Measurements from ENCODE around the gene ZNF541. TPM values are rescaled to one million over a fixed set of nuclear protein-coding genes. Genes with fewer than 3 reads are reported as not detected.

ZNF541 gene
- polyA plus RNA-seq, 3 donors: not detected

DNA sequence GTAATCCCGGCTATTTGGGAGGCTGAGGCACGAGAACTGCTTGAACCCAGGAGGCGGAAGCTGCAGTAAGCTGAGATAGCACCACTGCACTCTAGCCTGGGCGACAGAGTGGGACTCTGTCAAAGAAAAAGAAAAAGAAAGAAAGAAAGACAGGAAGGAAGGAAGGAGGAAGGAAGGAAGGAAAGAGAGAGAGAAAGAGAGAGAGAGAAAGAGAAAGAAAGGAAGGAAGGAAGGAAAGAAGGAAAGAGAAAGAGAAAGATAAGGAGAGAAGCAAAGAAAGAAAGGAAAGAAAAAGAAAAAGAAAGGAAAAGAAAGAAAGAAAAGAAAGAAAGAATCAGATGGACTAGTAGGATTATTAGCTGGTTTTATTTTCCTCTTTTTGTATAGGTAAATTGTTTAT is 22.8 kb downstream of the ZNF541 start:
- Mint-ChIP-seq H3K36me3 (no peaks in the 10 kb centered on the region), H3K27ac (peak overlapping the region in 1 of 7 donors; percentile 40), H3K27me3 (ENCODE audit: low read depth in 3 of 3) (peaks cover 30 to 36% (median 35%) of the 10 kb centered on the region in 3 donors), H3K4me1 (no peaks in the 10 kb centered on the region), H3K9me3 (peaks cover 0 to 3% (median 0%) of the 10 kb centered on the region in 7 donors), H3K4me3 (peak overlapping the region in 1 of 2 donors; percentile 49)
- Histone ChIP-seq H3K27me3 (ENCODE audit: control insufficient read depth in 2 of 2, insufficient read depth in 2 of 2, low read length in 2 of 2) (peaks cover 0 to 17% of the 10 kb centered on the region in 2 donors), H3K9ac (ENCODE audit: insufficient read depth, low read length, poor library complexity, severe bottlenecking) (no peak overlapping the region), H3K79me2 (ENCODE audit: insufficient read depth, low read length) (no peaks in the 10 kb centered on the region), H4K20me1 (ENCODE audit: insufficient read depth, low read length) (no peaks in the 10 kb centered on the region), H3K27ac (ENCODE audit: low read depth in 1 of 2, low read length in 2 of 2) (no peak overlapping the region), H3K9me3 (replicated peaks in 1 of 2; ENCODE audit: control insufficient read depth in 1 of 2, insufficient read depth in 1 of 2, low read length in 2 of 2) (no peaks in the 10 kb centered on the region), H3K4me3 (replicated peaks in 1 of 3; ENCODE audit: low read depth in 2 of 3, low read length in 3 of 3) (no peak overlapping the region), H3K4me2 (replicated peaks; ENCODE audit: extremely low read depth, low read length, poor library complexity, severe bottlenecking) (no peak overlapping the region), H3K36me3 (replicated peaks in 1 of 2; ENCODE audit: control insufficient read depth in 1 of 2, insufficient read depth in 2 of 2, low read length in 2 of 2) (no peaks in the 10 kb centered on the region), H2AFZ (ENCODE audit: insufficient read depth, low read depth, low read length, poor library complexity, severe bottlenecking) (no peak overlapping the region), H3K4me1 (ENCODE audit: control insufficient read depth in 1 of 2, insufficient read depth in 2 of 2, low read length in 2 of 2) (no peaks in the 10 kb centered on the region)
- WGBS (ENCODE audit: insufficient coverage): 100% methylated on average over 3 of the region's 4 CpGs
- DNase-seq: no peak
- TF ChIP-seq CTCF (IDR thresholded peaks at IDR 0.05): no peak
- intact Hi-C loops (cut with micrococcal nuclease): no loop called here

- intact Hi-C loops (cut with micrococcal nuclease): no loop called here
Measured at GRCh38 chr19:47549261-47549862, 23.6 kb downstream of the ZNF541 start.

More at GRCh38 chr19:47549261-47549862, 23.6 kb downstream of the ZNF541 start:
- Mint-ChIP-seq H3K9me3 (peaks cover 0 to 5% (median 0%) of the 10 kb centered on the region in 7 donors), H3K27ac (no peak overlapping the region), H3K36me3 (no peaks in the 10 kb centered on the region), H3K27me3 (ENCODE audit: low read depth in 3 of 3) (peaks cover 36 to 44% (median 42%) of the 10 kb centered on the region in 3 donors), H3K4me1 (no peaks in the 10 kb centered on the region), H3K4me3 (no peak overlapping the region)
- Histone ChIP-seq H3K9ac (ENCODE audit: insufficient read depth, low read length, poor library complexity, severe bottlenecking) (no peak overlapping the region), H3K4me3 (replicated peaks in 1 of 3; ENCODE audit: low read depth in 2 of 3, low read length in 3 of 3) (no peak overlapping the region), H3K36me3 (replicated peaks in 1 of 2; ENCODE audit: control insufficient read depth in 1 of 2, insufficient read depth in 2 of 2, low read length in 2 of 2) (no peaks in the 10 kb centered on the region), H2AFZ (ENCODE audit: insufficient read depth, low read depth, low read length, poor library complexity, severe bottlenecking) (no peak overlapping the region), H3K27ac (ENCODE audit: low read depth in 1 of 2, low read length in 2 of 2) (no peak overlapping the region), H4K20me1 (ENCODE audit: insufficient read depth, low read length) (no peaks in the 10 kb centered on the region), H3K4me2 (replicated peaks; ENCODE audit: extremely low read depth, low read length, poor library complexity, severe bottlenecking) (no peak overlapping the region), H3K9me3 (replicated peaks in 1 of 2; ENCODE audit: control insufficient read depth in 1 of 2, insufficient read depth in 1 of 2, low read length in 2 of 2) (no peaks in the 10 kb centered on the region), H3K79me2 (ENCODE audit: insufficient read depth, low read length) (no peaks in the 10 kb centered on the region), H3K4me1 (ENCODE audit: control insufficient read depth in 1 of 2, insufficient read depth in 2 of 2, low read length in 2 of 2) (no peaks in the 10 kb centered on the region), H3K27me3 (ENCODE audit: control insufficient read depth in 2 of 2, insufficient read depth in 2 of 2, low read length in 2 of 2) (peaks cover 0 to 25% of the 10 kb centered on the region in 2 donors)
- no peak for TF ChIP-seq CTCF (IDR thresholded peaks at IDR 0.05)
- no peak for DNase-seq
- 73% methylated on average over 6 of the region's 13 CpGs for WGBS (ENCODE audit: insufficient coverage)

Measured in CD14-positive monocyte (primary cell).